ENCODE data around the gene TBC1D8B. TPM values are rescaled to one million over a fixed set of nuclear protein-coding genes. Genes with fewer than 3 reads are reported as not detected.

Gene TBC1D8B
- total RNA-seq, 1 experiment from 2014 or later, result 9.2 TPM

- Histone ChIP-seq H3K27ac (ENCODE audit: low read depth, low read length) (peak overlapping the region; percentile 79), H3K9me3 (ENCODE audit: control insufficient read depth in 1 of 2, insufficient read depth in 1 of 2, low read depth in 1 of 2, low read length in 2 of 2) (no peaks in the 10 kb centered on the region), H3K4me2 (ENCODE audit: low read length) (peak overlapping the region; percentile 72), H3K36me3 (ENCODE audit: control insufficient read depth in 1 of 2, insufficient read depth in 2 of 2, low read length in 2 of 2) (no peaks in the 10 kb centered on the region), H4K20me1 (ENCODE audit: insufficient read depth) (no peaks in the 10 kb centered on the region), H3K9me2 (ENCODE audit: insufficient read depth) (no peaks in the 10 kb centered on the region), H2AFZ (ENCODE audit: low read depth, low read length, poor library complexity, severe bottlenecking) (peak overlapping the region; percentile 26), H3K27me3 (ENCODE audit: insufficient read depth, low read length) (no peaks in the 10 kb centered on the region), H3K79me2 (ENCODE audit: insufficient read depth, low read length) (no peaks in the 10 kb centered on the region), H3K4me1 (ENCODE audit: control insufficient read depth in 1 of 2, insufficient read depth in 2 of 2, low read length in 2 of 2) (peaks cover 19 to 47% of the 10 kb centered on the region in 2 experiments), H3K9ac (ENCODE audit: low read length) (peak overlapping the region; percentile 33), H3K4me3 (replicated peaks in 1 of 2; ENCODE audit: low read depth in 1 of 2, low read length in 2 of 2) (peak overlapping the region; percentile 7 to 30; a peak in 2 of 4 replicates)
- DNase-seq (ENCODE audit: low read depth, low spot score) (peak; percentile 62), ATAC-seq (peak; percentile 75)
- CTCF ChIA-PET, result interaction anchor here (0.7 to 3.5 kb wide), 9 partner anchors 10 to 778 kb away, joined by 3 to 28 read pairs (median 5); no protein-coding TSS in a partner anchor
- RAD21 ChIA-PET (ENCODE audit: low non-redundant PET in 1 of 2, low total read pairs in 2 of 2, uncharacterized antibody in 2 of 2, unreplicated experiment in 2 of 2), result interaction anchor here (0.8 to 1.4 kb wide), 2 partner anchors 65 kb away, joined by 4 to 7 read pairs; no protein-coding TSS in a partner anchor
- intact Hi-C loops (cut with micrococcal nuclease), result loop anchor here (1.0 to 10.0 kb wide), 7 partner anchors 58 to 1180 kb away; no protein-coding TSS in a partner anchor
- POLR2A ChIA-PET, result interaction anchor here (1.4 kb wide), 1 partner anchor 65 kb away, joined by 3 read pairs; no protein-coding TSS in a partner anchor
- BruUV-seq (replicated peaks), result no TSS peak
- TF ChIP-seq POLR2AphosphoS5 (IDR thresholded peaks at IDR 0.05; ENCODE audit: low read depth, low read length) (peak; percentile 24; the same call in 1 of the 2 replicates), YY1 (IDR thresholded peaks at IDR 0.05; ENCODE audit: extremely low read depth, insufficient replicate concordance, low read depth, low read length) (no peak), SIN3A (IDR thresholded peaks at IDR 0.05; ENCODE audit: low read depth) (no peak; the same call in 1 of the 2 replicates), CBX3 (IDR thresholded peaks at IDR 0.05; ENCODE audit: low read depth) (0 out of 2 replicates have a peak, but pooled peaks have one; percentile 28), SRF (IDR thresholded peaks at IDR 0.05; ENCODE audit: low read depth) (no peak), ELF1 (IDR thresholded peaks at IDR 0.05; ENCODE audit: borderline replicate concordance, low read depth) (no peak), CEBPB (IDR thresholded peaks at IDR 0.05; ENCODE audit: low read depth) (no peak; the same call in 1 of the 2 replicates), EGR1 (IDR thresholded peaks at IDR 0.05; ENCODE audit: low read depth) (no peak), POLR2A (IDR thresholded peaks at IDR 0.05; ENCODE audit: borderline replicate concordance, extremely low read depth, insufficient read depth, insufficient read length) (no peak), REST (IDR thresholded peaks at IDR 0.05; ENCODE audit: low read depth) (no peak), ZNF274 (IDR thresholded peaks at IDR 0.05; ENCODE audit: low read depth, low read length) (no peak), EZH2phosphoT487 (IDR thresholded peaks at IDR 0.05; ENCODE audit: borderline replicate concordance) (no peak), JUND (IDR thresholded peaks at IDR 0.05) (peak; percentile 63), MAX (IDR thresholded peaks at IDR 0.05) (0 out of 2 replicates have a peak, but pooled peaks have one; percentile 10), FOSL1 (IDR thresholded peaks at IDR 0.05; ENCODE audit: low read depth) (peak; percentile 63), ZBTB33 (IDR thresholded peaks at IDR 0.05; ENCODE audit: extremely low read depth, insufficient replicate concordance, low read length) (no peak), TCF7L2 (IDR thresholded peaks at IDR 0.05; ENCODE audit: borderline replicate concordance, extremely low read depth, insufficient read depth, insufficient read length) (peak; percentile 33), ZFX (IDR thresholded peaks at IDR 0.05) (no peak), CTCF (IDR thresholded peaks at IDR 0.05 in 2 of 3, conservative IDR thresholded peaks at IDR 0.05 in 1 of 3; ENCODE audit: borderline replicate concordance in 1 of 3, insufficient read depth in 1 of 3, low read depth in 2 of 3, low read length in 2 of 3) (no peak)
These were observed 92.5 kb downstream of the TBC1D8B start for GRCh38 chrX:106894978-106895452.

All from HCT116 (cell line).